Measurements from ENCODE around the gene DNAH10.

The DNAH10 gene

DNA sequence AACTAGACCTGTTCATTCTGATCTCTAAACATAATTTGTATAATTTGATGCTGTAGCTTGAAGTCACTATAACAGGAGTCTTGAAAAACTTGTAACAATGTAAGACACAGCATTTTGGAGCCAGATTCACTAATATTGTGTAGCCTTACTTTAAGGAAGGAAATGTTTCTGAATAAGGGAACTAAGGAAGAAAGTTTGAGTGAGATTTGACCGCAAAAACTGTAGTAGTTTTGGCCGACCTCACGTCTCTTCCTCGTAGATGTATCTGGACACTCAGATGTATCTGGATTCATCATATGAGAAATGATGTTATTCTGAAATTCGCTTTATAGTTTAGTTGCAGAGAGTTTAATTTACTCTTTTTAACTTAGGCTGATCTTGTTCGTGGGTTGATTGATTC lies 13.9 kb upstream of the DNAH10 start:
- TF ChIP-seq CTCF (conservative IDR thresholded peaks at IDR 0.05), result no peak
- TF ChIP-seq ZFX (IDR thresholded peaks at IDR 0.05), result no peak
- H3K27ac ChIP-seq, result no peak overlapping the region

DNA sequence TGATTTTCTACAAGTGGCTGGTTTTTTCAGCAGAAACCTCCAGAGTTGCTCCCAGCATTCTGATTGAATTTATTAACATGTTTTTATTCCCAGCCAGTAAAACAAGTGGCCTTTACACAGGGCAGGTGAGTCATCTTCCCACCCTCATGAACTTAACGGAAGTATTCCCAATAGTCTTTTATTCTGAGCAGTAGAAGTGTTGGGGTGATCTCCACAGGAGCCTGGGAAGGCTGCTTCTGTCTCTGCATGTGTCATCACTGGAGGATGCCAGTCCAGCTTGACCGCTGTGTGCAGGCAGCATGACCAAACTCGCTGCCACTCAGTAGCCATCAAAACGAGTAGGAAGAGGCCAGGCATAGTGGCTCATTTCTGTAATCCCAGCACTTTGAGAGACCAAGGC lies 13.4 kb upstream of the DNAH10 start:
- no peak for TF ChIP-seq CTCF (conservative IDR thresholded peaks at IDR 0.05)
- TF ChIP-seq ZFX (IDR thresholded peaks at IDR 0.05), result no peak

GRCh38 chr12:123749355-123749754 lies 12.7 kb upstream of the DNAH10 start:
- H3K27ac ChIP-seq, result no peak overlapping the region
- TF ChIP-seq CTCF (conservative IDR thresholded peaks at IDR 0.05) (no peak), ZFX (IDR thresholded peaks at IDR 0.05) (no peak)

More for the DNA sequence above, 13.4 kb upstream of the DNAH10 start:
- no peak overlapping the region for H3K27ac ChIP-seq

GRCh38 chr12:123750159-123750656 lies 11.9 kb upstream of the DNAH10 start:
- no peak for TF ChIP-seq CTCF (conservative IDR thresholded peaks at IDR 0.05)
- TF ChIP-seq ZFX (IDR thresholded peaks at IDR 0.05), result no peak
- no peak overlapping the region for H3K27ac ChIP-seq

GRCh38 chr12:123752046-123752445 lies 10.1 kb upstream of the DNAH10 start:
- no peak overlapping the region for H3K27ac ChIP-seq
- no peak for TF ChIP-seq CTCF (conservative IDR thresholded peaks at IDR 0.05)
- TF ChIP-seq ZFX (IDR thresholded peaks at IDR 0.05), result no peak

DNA sequence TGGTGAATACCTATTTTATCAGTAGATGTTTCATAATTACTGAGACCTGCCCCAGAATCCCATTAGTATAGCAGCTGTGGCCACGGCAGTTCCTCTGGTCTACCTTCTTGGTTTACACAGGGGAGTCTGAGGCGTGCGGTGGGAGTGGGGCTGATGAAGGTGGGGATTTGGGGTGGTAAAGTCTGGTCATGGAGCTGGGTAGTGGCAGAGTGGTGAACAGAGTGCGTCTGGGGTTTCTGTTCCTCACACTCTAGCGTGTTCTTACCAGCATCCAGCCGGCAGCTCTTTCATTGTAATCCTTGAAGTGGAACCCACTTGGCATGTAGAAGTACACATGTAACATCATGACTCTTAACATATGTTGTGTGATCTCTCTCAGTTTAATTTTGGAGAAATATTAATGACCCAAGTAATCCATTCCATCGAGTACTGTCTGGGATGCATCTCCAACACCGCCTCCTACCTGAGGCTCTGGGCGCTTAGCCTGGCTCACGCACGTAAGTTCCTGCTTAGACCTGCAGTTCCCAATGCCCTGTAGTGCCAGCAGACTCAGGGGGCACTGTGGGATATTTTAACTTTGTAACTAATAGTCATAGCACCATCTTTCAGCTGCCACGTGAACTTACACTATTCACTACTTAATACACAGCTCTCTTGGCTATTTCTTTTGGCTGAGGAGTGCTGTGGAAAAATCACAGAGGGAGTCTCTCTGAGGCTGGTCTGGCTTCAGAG lies 7.9 kb upstream of the DNAH10 start:
- no peak for TF ChIP-seq CTCF (conservative IDR thresholded peaks at IDR 0.05)
- TF ChIP-seq ZFX (IDR thresholded peaks at IDR 0.05), result no peak
- no peak overlapping the region for H3K27ac ChIP-seq

GRCh38 chr12:123757561-123757960 lies 4.5 kb upstream of the DNAH10 start:
- no peak overlapping the region for H3K27ac ChIP-seq

More at GRCh38 chr12:123757561-123757960, 4.5 kb upstream of the DNAH10 start:
- TF ChIP-seq CTCF (conservative IDR thresholded peaks at IDR 0.05) (no peak), ZFX (IDR thresholded peaks at IDR 0.05) (no peak)

All from C4-2B (cell line).